Inflammatory macrophage treated with lipopolysaccharide for 1 hour (primary cell): ENCODE measurements around the gene KRTAP10-1.

Experiments used
- DNase-seq, 2 donors: peaks; one replicate each; pipeline ENCODE4 v3.0.0-alpha.2; 2020 to 2022

Gene KRTAP10-1

DNA sequence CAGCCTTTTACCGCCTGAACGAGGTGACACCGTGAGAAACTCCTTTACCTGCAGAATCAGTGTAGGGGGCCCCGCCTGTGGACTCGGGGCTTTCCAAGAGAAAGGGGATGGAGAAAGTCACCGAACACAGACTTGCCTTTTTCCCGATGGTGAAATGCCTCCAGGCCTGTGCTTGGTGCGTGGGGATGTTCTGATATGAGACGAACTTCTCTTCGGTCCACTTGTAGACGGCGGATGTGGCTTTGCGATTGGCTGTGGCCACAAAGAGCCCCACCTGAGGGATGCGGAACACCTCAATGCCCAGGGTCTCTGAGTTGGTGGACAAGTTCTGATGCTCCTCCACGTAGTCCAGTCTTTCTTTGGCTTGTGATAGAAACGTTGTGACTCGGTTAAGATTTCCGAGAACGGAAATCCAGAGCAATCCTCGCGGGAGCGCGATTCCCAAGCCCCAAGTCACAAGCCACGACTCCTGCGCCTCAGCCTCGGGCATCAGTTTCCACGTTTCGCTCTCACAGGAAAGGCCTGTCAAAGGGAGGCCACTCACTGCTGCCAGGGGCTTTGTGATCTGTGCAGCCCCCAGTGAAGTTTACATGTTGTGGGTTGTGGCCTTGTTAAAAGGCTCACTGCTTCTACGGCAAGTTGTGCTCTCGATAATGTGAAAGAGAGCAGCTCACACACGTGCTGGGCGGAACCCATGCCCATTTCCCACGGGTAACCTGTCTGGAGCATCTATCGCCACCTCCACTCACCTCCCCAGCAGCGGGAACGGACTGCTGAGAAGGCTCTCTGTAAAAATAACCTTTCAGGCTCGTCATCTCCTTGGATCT is 12.6 kb downstream of the KRTAP10-1 start:
- no peak for DNase-seq

DNA sequence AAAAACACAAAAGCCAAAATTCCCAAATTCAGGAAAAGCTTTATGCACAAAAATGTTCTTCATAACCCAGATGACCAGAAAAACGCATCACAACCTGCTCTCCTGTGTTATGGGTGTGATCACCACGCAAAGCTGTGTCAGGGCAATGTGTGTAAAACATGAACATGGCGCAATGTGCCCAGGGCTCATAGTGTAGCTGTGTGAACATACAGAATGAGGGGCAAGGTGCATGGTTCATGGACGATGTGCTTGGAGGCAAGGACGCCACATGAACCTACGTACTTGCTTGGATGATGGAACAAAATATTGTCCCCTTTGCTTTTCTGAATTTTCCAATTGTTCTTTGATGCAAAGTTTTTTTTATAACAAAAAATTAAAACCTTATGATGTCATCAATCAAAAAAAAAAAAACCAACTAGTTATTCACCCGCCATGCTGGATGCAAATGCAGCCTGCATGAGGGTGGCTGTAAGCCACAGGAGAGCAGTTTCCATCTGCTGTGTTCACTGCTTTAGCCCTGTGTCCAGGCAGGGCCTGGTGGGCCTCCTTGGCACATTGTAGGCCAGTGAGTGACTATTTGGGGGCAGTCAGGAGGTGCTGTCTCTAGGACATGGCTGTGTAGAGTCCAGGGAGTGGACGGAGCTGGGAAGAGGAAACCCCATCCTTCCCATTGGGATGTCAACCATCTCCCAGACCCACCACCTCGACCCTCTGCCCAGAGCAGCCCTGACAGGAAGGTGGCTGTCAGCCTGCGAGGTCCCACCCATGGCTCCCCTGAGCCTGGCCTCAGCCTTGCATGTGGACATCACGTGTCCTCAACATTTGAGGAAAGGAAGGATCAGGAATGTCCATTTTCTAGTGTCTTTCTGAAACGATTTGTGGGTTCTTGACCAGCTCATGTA is 13.6 kb downstream of the KRTAP10-1 start:
- DNase-seq: no peak

DNA sequence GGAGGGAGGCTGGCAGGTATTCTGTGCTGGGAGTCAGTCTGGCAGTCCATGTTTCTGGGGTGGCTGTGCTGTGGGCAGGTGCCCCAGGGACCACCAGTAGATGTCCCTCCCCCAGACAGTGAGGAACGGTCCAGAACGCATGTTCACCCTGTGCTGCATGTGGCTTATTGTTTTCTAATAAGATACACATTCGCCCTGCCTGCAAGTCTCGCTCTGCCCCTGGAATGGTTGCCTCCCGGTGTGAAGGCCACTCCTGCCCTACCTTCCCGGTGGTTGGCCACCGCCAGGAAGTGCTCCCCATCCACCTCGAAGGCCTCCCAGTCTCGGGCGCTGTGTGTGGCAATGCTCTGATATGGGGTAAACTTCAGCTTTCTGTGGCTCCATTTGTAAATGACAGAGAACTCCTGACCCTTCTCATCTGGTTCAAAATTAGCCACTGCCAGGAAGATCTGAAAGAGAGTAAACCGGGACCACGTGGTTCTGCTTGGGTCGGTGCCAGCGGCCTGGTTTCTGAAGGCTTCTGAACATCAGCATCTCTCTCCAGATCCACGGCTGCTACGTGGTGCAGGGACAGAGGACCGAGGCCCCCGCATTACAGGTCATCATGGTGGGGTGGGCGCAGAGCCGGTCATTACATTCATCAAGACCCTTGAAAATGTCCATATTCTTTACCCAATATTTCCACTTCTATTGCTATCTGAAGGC is 14.5 kb downstream of the KRTAP10-1 start:
- DNase-seq: no peak

DNA sequence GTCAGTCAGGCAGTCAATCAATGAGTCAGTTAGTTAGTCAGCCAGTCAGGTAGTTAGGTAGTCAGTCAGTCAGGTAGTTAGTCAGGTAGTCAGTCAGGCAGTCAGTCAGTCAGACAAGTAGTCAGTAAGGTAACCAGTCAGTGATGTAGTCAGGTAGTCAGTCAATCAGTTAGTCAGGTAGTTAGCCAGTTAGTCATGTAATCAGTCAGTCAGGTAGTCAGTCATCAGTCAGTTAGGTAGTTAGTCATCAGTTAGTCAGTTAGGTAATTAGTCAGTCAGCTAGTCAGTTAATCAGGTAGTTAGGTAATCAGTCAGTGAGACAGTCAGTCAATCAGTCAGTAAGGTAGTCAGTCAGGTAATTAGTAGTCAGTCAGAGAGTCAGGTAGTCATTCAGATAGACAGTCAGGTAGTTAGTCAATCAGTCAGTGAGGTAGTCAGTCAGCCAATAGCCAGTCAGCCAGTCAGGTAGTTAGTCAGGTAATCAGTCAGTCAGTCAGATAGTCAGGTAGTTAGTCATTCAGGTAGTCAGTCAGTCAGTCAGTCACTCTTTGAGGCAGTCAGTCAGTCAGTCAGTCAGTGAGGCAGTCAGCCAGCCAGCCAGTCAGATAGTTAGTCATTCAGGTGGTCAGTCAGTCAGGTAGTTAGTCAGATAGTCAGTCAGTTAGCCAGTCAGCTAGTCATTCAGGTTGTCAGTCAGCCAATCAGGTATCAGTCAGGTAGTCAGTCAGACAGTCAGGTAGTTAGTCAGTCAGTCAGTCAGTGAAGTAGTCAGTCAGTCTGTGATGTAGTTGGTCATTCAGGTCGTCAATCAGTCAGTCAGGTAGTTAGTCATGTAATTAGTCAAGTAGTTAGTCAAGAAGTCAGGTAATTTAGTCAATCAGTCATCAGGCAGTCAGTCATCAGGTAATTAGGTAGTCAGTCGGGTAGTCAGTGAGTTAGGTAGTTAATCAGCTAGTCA is 15.3 kb downstream of the KRTAP10-1 start:
- no peak for DNase-seq

DNA sequence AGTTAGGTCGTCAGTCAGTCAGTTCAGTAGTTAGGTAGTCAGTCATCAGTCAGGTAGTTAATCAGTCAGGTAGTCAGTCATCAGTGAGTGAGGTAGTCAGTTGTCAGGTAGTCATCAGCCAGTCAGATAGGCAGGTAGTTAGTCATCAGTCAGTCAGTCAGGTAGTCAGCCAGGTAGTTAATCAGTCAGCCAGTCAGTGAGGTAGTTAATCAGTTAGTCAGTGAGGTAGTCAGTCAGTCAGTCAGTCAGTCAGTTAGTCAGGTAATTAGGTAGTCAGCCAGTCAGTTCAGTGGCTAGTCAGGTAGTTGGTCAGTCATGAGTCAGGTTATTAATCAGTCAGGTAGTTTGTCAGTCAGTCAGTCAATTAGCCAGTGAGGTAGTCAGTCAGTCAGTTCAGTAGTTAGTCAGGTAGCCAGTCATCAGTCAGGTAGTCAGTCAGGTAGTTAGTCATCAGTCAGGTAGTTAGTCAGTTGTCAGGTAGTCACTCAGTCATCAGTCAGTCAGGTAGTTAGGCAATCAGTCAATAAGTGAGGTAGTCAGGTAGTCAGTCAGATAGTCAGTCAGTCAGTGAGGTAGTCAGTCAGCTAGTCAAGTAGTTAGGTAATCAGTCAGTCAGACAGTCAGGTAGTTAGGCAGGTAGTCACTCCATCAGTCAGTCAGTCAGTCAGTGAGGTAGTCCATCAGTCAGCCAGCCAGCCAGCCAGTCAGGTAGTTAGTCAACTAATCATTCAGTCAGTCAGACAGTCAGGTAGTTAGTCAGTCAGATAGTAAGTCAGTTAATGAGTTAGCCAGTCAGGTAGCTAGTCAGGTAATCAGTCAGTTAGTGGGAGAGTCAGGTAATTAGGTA is 16.2 kb downstream of the KRTAP10-1 start:
- DNase-seq: no peak

DNA sequence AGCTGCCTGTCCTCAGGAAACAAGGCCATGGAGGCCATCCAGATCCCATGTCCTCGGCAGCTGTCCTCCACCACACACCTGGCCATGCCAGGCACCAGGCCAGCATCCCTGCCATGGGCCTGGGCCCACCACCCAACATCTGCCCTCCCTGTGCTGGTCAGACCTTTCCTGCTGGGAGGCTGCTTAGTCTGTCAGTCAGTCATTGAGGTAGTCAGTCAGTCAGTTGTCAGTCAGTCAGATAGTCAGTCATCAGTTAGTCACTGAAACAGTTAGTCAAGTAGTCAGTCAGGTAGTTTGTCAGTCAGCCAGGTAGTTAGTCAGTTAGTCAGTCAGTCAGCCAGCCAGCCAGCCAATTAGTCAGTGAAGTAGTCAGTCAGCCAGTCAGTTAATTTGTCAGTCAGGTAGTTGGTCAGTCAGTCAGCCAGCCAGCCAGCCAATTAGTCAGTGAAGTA is 17.2 kb downstream of the KRTAP10-1 start:
- DNase-seq: no peak

DNA sequence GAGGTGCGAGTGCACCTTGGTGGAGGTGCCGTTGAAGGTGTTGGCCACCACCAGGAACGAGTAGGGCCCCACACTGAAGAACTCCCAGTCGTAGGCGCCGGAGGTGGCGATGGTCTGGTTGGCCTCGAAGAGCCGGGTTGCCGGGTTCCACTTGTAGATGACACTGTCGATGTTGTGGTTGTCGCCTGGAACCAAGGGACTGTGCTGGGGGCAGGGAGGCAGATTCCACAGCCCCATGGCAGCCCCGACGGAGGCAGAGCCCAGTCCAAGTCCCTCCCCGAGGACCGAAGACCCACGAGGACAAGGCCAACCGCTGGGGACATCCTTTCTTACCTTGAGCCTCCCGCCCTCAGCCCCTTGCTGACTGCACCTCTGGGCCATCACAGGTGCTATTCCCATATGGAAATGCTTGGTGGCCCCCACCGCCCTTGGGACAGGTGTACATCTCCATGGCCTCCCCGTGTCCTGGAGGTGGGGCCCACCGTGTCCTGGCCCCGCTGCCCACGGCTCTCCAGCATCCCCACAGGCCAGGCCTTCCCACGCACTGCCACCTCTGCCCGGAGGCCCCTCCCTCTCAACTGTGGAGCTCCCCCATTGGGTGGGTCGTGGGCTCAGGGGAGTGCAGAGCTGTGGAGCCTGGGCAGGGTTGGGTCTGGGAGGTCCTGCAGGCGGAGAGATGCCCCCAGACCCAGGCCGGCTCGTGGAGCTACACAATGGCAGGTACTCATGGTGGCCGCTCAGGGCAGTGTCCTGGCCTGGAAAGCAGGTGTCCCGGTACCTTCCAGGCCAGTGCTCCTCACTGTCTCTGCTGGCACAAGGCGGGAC is 17.9 kb downstream of the KRTAP10-1 start:
- no peak for DNase-seq

DNA sequence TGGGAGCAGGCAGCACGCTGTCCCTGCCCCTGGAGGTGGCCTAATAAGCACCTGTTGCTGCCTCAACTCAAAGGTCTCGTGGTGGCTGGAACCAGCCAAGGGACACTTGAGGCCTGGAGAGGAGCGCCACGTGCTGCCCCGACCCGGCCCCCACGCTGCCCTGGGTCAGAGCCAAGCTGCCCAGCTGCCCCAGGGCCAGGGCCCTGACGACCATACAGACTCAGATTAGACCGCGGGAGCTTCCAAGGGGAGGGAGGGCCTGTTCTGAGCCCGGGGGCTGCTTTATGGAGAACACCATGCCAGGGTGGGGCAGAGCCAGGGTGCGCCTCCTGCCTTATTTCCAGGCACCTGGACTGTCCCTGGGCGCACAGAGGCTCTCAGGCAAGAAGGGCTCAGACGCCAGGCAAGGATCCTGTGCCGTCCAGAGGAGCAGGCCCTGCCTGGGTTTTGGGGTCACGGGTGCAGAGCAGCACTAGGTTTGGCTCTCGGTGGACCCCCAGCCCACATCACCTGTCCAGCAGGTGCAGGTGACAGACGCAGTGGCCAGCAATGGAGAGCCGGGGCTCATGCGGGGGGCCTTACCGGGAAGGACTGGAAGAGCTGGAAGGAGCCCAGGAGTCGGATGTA is 18.6 kb downstream of the KRTAP10-1 start:
- DNase-seq: no peak

DNA sequence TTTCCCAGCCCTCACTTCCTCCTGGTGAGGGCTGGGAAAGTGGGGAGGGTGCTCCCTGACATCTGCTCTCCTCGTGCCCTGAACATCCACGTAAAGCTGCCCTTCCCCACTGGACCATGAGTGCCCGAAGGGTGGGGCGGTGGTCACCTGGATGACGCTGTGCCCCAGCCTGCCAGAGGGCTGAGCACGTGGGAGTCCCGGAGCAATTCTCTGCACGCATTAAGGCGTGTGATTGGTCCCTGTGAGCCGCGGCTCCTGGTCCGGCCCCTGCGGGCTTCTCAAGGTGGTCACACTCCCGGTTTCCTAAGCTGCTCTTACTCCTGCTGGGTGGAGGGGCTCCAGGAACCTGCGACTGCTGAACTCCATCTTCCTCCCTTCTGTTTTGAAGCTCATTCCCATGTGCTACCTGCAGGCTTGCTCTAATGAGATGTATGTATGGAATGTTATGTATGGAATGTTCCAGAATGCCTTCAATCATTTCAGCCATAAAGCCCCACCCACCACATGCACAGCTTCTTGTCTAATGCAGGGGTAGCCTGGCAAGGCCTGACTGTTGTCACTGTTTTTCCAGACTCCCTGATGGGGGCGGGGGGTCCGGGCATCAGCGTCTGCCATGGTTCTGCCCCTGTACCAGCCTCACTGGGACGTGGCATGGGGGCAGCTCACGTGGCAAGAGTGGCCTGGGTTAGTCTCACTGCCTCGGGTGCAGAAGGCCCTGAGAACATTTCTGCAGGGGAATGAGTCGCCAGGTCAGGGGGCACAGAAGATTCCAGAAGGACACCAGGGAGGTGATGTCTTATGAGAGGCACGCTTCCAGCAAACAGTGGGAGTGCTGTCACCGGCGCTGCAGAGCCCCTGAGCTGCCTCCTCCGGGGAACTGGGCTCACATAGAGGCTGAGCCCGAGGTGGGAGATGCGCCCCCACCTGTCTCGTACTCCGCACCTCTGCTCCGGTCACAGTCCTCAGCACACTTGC is 19.4 kb downstream of the KRTAP10-1 start:
- DNase-seq: no peak

DNA sequence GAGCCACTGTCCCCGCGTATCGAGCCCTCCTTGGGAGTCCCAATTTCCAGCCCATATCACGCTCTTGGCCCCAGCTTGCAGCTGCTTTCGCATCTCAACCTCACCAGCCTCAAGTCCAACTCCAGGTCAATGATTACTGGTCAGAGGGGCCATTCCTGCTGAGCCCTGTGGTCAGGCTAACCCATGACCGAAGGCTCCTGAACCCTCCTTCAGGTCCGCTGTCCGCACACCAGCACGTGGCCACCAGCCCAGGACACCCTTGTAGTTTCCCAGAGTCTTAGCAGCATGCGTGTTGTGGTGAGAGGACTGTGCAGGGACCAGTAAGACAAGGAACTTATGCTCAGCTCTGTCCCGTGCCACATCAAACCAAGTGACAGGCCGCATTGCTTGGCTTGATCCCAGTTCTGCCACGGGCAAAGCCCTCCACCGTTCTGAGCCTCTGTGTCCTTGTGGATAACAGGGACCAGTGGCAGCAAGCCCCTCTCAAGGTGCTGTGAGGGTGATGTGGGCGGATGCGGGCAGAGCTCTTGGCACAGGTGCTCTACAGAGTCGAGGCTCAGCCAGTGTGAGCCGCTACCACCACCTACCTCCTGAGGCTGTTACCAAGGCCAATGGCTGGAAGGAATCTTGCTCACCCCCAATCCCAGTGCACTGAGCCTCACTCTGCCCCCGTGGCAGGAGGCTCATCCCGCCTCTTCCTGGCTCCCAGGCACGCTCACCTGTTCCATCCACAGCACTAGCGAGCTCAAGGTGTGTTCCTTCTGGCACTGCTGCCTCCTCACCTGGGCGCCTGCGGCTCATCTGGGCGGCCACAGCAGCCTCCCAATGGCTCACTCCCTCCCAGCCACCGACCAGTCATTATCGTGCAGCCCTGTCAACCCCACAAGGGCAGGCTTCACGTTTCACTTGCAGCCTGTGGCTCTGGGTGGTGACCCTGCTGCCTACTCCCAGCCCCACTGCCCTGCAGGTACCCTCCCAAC is 20.4 kb downstream of the KRTAP10-1 start:
- no peak for DNase-seq

DNA sequence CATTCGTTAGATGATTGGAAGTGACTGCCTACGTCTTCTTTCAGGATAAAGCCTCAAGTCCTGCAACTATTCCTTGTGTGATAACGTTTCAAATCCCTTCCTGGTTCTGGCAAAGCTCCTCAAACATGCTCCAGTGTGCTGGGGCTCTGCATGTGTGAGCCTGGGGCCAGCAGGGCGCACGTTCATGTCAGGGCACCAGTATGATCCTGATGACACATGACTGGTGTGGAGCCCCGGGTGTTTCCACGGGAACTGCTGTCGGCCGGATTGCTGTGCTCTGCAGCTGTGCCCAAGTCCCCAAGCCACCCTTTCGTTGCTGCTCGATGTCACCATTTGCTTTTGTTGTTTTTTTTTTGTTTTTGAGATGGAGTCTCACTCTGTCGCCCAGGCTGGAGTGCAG is 21.3 kb downstream of the KRTAP10-1 start:
- no peak for DNase-seq

DNA sequence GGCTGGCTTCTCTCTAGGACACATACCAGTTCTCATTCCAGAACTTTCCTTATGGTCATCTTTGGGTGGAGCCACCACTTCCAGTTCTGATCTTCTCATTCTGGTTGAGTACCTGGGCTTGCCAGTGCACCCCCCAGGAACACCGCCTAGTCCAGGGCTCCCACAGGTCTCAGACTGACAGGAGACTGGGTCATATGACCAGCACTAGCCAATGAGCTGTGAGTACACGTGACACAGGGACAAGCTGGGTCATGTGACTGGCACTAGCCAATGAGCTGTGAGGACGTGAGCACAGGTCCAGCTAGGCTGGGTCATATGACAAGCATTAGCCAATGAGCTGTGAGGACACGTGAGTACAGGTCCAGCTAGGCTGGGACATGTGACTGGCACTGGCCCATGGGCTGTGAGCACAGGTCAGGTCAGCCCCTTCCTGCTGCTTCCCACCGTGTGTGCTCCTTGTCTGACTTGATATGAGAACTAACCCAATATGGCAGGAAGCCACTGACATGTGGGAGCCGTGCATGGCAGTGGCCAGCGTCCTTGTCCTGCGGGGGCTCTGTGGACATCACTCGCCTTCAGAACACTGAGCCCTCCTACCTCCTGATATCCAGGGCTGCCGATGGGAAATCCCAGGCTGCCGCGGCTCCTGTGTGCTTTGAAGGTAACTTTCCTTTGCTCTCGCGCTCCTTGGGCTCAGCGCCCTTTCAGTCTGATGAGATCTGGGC is 22.7 kb downstream of the KRTAP10-1 start:
- DNase-seq: no peak

DNA sequence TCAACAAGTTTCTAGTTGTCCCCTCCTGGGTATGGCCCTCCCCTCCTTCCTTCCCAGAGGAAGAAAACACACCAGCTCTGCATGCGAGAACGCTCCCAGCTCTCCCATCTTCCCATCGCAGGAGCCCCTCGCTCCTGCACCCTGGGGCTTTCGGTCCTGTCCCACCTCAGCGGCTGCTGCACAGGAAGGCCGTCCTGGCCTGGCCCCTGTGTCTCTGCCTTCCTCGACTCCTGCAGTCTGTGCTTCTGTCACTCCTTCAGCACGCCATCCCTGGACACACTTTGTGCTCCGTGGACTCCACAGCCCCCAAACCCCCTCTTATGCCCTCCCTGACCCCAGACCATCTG is 23.2 kb downstream of the KRTAP10-1 start:
- DNase-seq: no peak

DNA sequence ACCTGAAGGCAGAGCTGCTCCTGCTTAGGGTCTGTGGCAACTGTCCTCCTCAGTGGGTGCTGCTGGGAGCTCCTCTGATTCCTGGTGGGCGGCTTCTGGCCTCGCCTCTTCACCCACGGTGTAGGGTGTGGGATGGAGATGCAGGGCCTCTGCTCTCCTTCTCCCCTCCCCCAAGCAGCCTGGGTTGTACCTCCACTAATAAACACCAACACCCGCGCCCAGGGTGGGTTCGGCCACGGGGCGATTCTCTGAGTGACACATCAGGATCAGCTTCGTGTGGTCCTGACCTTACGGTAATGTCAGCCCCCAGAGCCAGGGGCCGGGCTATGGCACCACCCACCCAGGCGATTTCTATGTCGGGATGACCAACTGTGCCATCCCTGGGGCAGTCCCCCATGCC is 23.7 kb downstream of the KRTAP10-1 start:
- DNase-seq: no peak

DNA sequence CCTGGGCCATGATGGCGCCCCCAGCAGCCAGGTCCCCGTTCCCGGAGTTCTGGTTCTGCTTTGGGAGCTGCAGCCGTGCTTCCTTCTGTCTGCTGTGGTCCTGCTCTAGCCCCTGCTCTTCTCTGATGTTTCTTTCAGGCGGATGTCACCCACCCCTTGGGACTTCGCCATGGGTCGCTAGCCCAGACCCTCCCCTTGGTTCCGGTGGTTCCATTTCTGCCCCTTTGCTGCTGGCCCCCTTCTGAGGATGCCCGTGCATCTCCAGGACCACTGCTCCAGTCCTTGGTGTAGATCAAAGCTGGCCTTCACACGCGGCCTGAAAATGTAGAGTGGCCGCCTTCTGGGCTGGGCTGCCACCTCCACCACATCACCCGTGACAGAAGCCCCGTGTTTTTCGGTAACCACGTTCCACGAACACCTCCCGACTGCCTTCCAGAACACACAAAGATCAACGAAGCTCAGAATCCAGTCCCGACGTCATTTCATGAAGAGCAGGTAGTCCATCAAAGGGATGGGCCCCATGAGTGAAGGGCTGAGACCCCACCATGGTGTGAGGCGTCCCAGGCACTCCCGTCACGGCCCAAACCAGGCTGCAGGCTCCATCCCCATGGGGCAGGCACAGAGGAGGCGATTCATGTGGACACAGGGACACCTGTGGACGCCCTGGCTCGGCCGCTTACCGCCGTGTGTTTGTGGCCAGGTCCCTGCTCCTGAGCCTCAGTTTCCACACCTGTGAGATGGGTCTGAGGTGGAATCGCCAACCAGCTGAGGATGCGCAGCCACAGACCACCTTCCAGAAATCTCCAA is 24.4 kb downstream of the KRTAP10-1 start:
- DNase-seq: no peak
